IPS-18c (cell line): ENCODE measurements around the gene PICALM.

ENCODE experiments used
- H3K4me3 ChIP-seq: 2 replicates; pipeline ENCODE4 v1.7.0; 2013; ENCODE audit warnings: low read depth, mild to moderate bottlenecking, low read length, moderate library complexity; ENCODE audit not compliant: insufficient read depth
- H3K9me3 ChIP-seq: one replicate; pipeline ENCODE4 v1.6.1; 2013; ENCODE audit warnings: mild to moderate bottlenecking, low read length, moderate library complexity; ENCODE audit not compliant: control insufficient read depth, insufficient read depth

The PICALM gene

DNA sequence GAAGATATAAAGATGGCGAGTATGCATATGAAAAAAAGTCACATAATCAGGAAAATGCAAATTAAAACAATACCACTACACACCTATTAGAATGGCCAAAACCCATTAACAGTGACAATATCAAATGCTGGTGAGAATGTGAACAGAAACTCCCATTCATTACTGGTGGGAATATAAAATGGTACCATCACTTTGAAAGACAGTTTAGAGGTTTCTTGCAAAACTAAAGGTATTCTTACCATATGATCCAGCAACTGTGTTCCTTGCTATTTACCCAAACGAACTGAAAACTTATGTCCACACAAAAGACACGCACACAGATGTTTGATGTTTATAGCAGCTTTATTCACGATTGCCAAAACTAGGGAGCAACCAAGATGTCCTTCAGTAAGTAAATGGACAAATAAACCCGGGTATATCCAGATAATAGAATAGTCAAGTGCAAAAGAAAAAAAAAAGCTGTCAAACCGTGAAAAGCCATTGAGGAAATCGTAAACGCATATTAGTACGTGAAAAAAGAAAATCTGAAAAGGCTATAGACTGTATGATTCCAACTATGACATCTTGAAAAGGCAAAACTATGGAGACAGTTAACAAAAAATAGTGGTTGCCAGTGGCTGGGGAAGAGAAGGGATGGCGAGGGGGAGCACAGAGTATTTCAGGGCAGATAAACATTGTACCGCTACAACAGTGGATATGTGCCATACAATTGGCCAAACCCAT lies 7.2 kb downstream of the PICALM start:
- H3K4me3 ChIP-seq: no peak overlapping the region
- H3K9me3 ChIP-seq: no peaks in the 10 kb centered on the region

DNA sequence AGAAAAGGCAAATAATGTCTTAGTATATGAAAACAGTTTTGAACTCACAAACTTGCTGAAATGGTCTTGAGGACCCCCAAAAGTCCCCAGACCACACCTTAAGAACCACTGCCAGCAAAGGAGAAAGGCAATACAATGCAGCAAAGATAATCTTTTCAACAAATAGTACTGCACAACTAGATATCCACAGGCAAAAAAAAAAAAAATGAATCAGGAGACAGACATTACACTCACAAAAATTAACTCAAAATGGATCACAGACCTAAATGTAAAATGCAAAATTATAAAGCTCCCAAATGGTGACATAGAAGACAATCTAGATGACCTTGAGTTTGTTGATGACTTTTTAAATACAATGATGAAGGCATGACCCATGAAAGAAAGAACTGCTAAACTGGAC lies 8.3 kb downstream of the PICALM start:
- Histone ChIP-seq H3K9me3 (no peaks in the 10 kb centered on the region), H3K4me3 (no peak overlapping the region)

DNA sequence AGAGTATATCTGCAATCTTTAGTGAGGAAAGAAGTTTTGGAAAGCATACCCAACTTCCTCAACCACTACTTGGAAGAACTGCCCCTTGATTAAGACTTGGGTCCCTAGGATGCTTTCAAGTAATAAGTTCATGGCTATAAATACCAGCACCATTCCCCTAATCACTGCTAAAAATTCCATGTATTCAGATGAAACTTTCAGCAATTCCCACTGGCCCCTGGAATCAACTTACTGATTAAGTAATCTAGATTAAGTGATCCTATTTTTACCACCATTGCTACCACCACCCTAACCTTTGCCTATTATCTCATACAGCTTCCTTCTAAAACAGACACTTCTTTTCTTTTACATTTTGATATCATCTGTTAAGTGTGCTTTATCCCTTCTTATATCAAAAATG lies 10.5 kb downstream of the PICALM start:
- Histone ChIP-seq H3K9me3 (no peaks in the 10 kb centered on the region), H3K4me3 (no peak overlapping the region)

DNA sequence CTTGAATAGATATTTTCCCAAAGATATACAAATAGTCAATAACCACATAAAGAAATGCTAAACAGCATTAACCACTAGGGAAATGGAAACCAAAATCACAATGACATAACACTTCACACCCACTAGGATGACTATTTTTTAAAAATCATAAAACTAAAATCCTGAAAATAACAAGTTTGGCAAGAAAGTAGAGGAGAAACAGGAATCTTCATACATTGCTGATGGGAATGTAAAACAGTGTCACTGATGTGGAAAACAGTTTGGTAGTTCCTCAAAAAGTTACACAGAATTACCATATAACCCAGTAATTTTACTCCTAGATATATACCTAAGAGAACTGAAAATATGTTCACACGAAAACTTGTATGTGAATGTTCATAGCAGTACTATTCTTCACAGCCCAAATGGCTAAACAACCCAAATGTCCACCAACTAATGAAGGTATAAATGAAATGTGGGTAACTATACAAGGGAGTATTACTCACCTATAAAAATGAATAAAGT lies 12.5 kb downstream of the PICALM start:
- H3K9me3 ChIP-seq: no peaks in the 10 kb centered on the region
- no peak overlapping the region for H3K4me3 ChIP-seq

DNA sequence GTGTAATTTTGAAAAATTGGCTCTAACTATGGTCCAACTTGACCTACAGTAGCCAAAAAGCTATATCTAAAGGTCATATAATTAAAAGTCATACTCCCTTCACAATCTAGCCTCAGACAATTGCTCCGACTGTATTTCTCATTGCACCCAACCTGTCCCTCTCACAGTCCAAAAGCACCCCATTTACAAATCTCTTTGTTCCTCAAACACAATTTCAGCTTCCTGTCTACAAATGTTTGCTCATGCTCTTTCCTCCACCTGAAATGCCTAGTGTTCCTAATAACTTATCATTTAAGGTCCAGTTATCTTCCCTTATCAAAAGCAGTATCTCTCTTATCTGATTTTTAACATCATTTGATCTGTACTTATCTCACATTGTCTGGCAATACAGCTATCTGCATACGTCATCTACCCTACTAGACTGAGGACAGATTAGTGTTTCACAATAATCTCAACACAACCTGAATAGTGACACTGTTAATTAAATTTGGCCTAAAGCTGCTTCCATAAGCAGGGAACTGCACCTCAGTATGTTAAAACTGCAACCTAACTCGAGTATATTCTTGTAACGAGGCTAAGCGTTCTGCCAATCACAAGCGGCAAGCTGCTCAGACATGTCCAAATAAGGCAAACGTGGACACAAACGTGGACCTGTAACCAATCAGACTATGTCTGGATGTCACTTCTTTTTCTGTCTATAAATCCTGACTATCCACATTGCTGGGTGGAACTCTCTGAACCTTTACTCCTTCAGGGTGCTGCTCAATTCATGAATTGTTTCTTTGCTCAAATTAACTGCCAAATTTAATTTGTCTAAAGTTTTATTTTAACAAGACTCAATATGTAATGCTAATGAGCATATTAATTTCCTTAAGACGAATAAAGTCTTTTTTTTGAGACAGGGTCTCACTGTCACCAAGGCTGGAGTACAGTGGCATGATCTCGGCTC lies 15.9 kb downstream of the PICALM start:
- Histone ChIP-seq H3K9me3 (no peaks in the 10 kb centered on the region), H3K4me3 (no peak overlapping the region)

DNA sequence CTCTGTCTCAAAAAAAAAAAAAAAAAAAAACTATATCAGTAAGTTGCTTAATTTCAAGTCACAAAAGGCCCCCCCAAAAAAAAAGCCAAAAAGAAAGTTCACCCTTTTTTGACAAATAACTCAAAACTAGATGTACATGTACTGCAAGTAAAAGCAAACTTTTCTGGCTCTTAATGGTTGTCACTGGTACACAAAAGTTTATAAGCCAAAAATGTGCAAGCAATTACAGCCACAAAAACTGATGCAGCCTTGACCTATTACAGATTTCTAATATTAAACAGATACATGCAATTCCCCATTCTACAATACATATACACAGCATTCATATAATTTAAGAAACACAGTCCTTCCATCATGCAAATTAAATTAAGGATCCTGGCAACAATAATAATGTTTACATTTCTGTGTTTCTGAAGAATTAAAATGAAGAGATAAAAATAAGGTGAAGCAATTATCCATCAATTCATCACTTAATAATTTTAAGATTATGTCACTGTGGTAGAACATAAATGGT lies 18.6 kb downstream of the PICALM start:
- Histone ChIP-seq H3K4me3 (no peak overlapping the region), H3K9me3 (no peaks in the 10 kb centered on the region)

DNA sequence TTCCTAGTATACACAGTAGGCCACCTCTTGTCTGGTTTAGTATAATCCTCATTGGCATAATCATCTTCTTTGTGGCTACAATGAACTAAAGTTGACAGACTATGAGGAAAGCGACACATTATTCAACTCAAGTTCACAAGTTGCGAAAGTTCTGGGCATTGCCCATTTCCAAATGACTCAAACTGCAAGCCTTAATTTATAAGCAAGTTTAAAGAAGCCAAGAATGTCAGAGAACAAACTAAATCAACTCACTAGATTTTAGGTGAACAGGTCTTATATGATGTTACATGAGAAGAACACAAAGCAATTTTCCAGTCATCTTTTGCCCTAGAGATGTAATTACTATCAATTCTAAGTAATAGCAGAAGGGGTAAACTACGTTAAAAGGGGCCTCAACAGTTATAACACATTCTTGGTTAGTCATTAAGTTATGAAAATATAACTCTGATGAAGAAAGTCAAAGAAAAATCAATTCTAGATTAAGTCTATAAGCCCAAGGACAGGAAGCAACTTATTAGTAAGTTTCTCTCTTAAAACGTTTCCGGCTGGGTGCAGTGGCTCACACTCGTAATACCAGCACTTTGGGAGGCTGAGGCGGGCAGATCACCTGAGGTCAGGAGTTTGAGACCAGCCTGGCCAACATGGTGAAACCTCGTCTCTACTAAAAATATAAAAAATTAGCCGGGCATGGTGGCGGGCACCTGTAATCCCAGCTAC lies 21.5 kb downstream of the PICALM start:
- no peaks in the 10 kb centered on the region for H3K9me3 ChIP-seq
- no peak overlapping the region for H3K4me3 ChIP-seq

DNA sequence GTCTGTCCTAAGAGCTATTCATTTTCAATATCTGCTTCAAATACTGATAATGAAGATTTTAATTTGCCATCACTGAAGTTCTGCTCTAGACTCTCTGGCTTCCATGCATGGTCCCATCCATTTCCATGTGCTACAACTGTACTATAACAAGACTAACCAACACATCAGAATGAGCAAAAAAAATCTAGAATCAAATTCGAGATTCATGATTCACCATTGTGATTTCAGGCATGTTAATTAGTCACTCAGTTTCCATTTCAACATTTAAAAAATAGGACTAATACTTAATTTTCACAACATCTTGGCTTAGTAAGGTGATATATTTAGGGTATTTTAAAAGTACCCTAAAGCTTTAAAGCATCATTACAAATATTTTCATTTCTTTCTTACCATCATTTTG lies 22.8 kb downstream of the PICALM start:
- H3K4me3 ChIP-seq: no peak overlapping the region

DNA sequence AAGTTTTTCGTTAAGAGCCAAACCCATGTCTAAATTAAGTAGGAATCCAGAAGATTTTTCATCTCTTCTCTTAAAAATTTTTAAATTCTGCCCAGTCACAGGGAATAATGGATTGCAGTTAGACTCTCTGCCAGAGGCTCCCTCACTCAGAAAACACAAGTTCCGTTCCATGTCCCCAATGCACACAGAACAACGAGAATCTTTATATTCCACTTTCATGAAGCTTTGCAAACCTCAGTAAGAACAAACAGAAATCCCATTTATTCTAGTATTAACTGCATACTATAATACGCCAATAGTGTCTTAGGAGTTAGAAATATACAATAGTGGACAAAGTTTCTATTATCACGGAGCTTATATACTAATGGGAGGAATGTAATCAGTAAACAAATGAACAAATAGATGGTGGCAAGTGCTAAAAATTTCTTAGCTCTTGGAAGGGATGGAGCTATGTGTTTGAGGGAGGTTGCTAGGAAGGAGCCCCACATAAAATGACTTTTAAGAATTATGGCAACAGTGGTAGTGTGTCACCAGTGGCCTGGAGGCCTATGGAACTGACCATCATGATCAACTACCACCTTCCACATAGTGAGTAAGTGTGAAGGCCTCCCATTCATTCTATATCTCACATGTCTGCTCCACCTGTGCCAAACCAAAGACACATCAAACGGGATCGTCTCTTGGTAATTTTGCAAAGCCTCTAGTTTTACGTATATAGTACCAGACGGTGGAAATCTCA lies 24.9 kb downstream of the PICALM start:
- H3K9me3 ChIP-seq: no peaks in the 10 kb centered on the region
- H3K4me3 ChIP-seq: no peak overlapping the region

More for the DNA sequence above, 22.8 kb downstream of the PICALM start:
- no peaks in the 10 kb centered on the region for H3K9me3 ChIP-seq

DNA sequence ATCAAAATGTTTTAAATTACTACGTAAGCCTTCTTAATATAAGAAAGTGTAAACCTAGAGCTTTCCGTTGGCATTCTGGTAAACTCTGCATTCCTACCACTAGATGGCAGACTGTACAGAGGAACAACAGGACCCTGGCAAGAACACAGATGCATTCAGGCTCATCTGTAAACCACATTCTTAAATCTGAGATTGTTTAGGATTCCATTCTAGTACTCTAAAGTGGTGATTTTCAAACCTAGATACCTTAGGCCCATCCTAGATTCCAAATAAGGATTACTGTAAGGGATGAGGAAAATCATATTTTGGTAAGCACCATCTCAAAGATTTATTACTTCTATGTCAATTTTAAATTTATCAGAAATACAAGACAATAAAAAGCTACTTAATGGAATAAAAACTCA lies 26.9 kb downstream of the PICALM start:
- Histone ChIP-seq H3K9me3 (no peaks in the 10 kb centered on the region), H3K4me3 (no peak overlapping the region)

DNA sequence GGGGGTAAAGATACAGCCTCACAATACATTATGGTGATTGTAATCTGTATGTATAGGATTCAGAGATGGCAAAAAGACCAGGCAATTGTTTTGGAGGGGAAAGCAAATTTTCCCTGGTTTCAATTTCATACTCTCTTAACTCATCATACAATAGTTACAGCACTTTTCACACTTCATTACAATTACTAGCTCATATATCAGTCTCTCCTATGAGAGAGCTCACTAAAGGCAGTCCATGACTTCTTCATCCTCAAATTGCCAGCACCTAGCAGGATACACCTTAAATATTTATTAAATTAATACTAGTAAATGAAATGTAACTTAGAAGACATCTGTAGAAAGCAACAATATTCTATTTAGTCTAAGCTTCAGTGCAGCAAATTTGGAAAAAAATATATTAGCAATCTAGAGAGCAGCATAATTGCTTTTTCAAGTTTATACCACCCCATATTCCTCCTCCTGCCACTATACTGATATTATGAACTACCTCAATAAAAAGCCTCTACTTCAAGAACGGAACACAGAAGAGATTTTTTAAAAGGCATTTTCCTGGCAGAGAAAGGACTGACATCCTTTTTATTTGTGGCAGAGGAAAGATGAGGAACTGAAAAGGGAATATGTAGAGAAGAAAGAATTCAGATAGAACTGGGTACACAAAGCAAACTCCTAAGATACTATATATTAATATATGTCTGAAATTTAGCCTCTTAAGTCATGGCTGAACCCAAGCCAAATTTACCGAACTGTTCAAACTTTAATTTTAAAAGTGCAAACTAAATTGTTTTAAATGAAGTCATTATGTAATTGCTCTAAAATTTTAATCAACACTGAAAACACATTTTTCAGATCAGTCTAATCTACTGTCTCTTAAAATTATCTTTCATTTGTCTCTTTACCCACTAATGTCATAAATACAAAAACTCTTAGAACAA lies 27.7 kb downstream of the PICALM start:
- H3K4me3 ChIP-seq: no peak overlapping the region
- no peaks in the 10 kb centered on the region for H3K9me3 ChIP-seq

DNA sequence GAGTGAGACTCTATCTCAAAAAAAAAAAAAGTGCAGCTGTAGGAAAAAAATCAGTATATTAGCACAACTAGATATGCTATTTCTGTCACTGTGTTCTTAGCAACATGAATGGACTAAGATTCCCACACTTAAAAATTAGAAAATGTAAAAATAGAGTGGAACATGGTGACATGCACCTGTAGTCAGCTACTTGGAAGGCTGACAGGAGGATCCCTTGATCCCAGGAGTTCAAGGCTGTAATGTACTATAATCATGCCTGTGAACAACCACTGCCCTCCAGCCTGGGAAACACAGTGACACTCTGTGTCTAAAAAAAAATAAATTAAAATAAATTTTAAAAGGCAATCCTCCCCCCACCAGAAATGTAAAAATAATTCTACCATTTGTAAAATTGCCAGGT lies 29.8 kb downstream of the PICALM start:
- Histone ChIP-seq H3K9me3 (no peaks in the 10 kb centered on the region), H3K4me3 (no peak overlapping the region)

DNA sequence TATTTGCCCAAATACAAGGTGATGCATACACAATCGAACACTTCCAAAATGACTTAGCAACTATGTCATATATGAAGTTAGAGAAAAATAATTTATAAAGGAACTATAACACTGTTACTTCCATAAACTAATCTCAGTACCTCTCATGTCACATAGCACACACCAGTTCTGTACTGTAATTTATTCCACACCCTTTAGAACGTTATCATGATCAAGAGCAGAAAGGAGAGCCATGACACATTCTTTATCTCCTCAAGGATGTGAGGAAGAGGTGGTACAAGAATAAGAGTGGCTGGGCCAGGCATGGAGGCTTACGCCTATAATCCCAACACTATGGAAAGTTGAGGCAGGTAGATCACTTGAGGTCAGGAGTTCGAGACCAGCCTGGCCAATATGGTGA lies 31.1 kb downstream of the PICALM start:
- Histone ChIP-seq H3K9me3 (no peaks in the 10 kb centered on the region), H3K4me3 (no peak overlapping the region)

DNA sequence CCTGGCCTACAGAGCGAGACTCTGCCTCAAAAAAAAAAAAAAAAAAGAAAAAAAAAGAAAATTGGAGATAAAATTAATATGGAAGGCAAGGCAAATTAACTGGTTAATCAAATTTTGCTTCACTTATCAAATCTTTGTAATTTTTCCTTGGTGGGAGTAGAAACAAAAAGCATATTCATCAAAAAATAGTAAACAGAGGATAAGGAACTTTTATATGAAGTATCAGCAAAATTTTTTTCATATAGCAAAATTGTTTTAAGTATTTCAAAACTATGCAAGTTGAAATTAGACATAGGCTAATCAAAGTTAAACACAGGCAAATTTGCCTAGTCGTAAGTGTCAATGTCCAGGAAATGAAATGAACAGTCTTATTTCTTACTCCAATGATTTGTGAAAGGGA lies 33.0 kb downstream of the PICALM start:
- no peaks in the 10 kb centered on the region for H3K9me3 ChIP-seq

DNA sequence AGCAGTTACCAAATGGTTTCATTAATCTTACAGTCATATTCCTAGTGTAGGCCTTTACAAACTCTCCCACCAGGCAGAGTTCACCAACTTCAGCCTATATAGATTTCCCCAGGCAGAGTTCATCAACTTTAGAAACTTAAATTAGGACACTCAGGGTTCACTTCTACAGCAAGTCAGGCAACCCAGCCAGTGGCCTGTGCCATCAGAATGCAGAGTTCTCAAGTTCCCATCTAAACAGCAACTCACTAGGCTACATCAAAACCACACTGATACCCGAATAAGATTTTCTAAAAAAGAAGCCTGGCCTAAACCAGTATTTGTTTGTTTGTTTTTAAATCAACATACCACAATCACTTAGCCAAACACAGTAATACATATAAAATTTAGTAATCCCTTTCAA lies 33.7 kb downstream of the PICALM start:
- no peaks in the 10 kb centered on the region for H3K9me3 ChIP-seq
- no peak overlapping the region for H3K4me3 ChIP-seq

More for the DNA sequence above, 33.0 kb downstream of the PICALM start:
- no peak overlapping the region for H3K4me3 ChIP-seq

DNA sequence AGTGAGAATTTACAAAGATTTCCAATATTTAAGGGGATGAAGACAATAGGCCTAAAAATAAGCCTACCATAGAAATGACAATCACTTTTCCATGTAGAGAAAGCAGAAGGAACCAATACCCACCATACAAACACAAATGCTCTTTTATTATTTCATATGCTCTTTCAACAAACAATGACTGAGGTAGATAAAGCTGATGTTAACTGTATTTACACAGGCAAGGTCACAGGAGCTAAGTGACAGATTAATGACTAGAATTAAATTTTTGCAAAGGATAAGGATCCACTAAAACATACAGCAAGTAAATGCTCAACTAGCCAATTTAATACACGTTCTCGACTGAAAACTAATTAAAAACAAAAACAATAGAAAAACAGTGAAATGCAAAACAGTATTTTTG lies 34.2 kb downstream of the PICALM start:
- Histone ChIP-seq H3K9me3 (no peaks in the 10 kb centered on the region), H3K4me3 (no peak overlapping the region)
